ENCODE measurements around the gene RRP1B. TPM values are rescaled to one million over a fixed set of nuclear protein-coding genes. Genes with fewer than 3 reads are reported as not detected.

Gene RRP1B
- polyA plus RNA-seq, 3 donors = 3.3 to 6.1 (median 4.5) TPM

DNA sequence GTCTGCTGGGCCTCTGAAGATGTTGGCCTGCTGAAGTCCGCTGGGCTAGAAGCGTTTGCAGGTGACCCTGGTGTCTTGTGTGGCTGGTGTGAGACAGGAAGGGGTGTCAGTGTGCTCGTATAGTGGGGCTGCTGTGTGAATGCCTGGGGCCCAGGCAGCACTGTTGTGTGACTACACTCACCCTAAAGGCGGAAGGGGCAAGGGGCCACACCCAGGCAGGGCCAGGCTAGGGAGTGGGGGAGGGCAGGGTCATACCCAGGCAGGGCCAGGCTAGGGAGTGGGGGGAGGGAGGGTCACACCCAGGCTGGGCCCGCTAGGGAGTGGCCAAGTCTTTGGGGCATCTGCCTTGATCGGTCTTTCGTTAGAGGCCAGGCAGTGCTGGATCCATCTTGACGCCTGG, 84.6 kb downstream of the RRP1B start:
- Histone ChIP-seq H2AFZ (ENCODE audit: insufficient read depth, low read depth, low read length, poor library complexity, severe bottlenecking) (no peak overlapping the region), H3K9ac (ENCODE audit: insufficient read depth, low read length, poor library complexity, severe bottlenecking) (no peak overlapping the region), H3K4me2 (replicated peaks; ENCODE audit: extremely low read depth, low read length, poor library complexity, severe bottlenecking) (no peak overlapping the region), H4K20me1 (ENCODE audit: insufficient read depth, low read length) (peaks cover 78% of the 10 kb centered on the region), H3K36me3 (replicated peaks in 1 of 2; ENCODE audit: control insufficient read depth in 1 of 2, insufficient read depth in 2 of 2, low read length in 2 of 2) (peaks cover 64 to 88% of the 10 kb centered on the region in 2 donors), H3K27ac (ENCODE audit: low read depth in 1 of 2, low read length in 2 of 2) (peak overlapping the region; percentile 12 to 62), H3K4me3 (replicated peaks in 1 of 3; ENCODE audit: low read depth in 2 of 3, low read length in 3 of 3) (no peak overlapping the region), H3K9me3 (replicated peaks in 1 of 2; ENCODE audit: control insufficient read depth in 1 of 2, insufficient read depth in 1 of 2, low read length in 2 of 2) (no peaks in the 10 kb centered on the region), H3K27me3 (ENCODE audit: control insufficient read depth in 2 of 2, insufficient read depth in 2 of 2, low read length in 2 of 2) (no peaks in the 10 kb centered on the region), H3K79me2 (ENCODE audit: insufficient read depth, low read length) (peaks cover 19% of the 10 kb centered on the region), H3K4me1 (ENCODE audit: control insufficient read depth in 1 of 2, insufficient read depth in 2 of 2, low read length in 2 of 2) (no peaks in the 10 kb centered on the region)
- intact Hi-C loops (cut with micrococcal nuclease) = no loop called here
- 92% methylated on average over 7 of the region's 8 CpGs for WGBS (ENCODE audit: insufficient coverage)
- peak overlapping the region; percentile 20 to 30 for H3K4me3 Mint-ChIP-seq
- H3K27ac Mint-ChIP-seq = peak overlapping the region in 6 of 7 donors; percentile 54 to 84 (median 66)
- H3K4me1 Mint-ChIP-seq = peaks cover 15% of the 10 kb centered on the region
- H3K9me3 Mint-ChIP-seq = peaks cover 0 to 8% (median 0%) of the 10 kb centered on the region in 7 donors
- TF ChIP-seq, protein P1, sequence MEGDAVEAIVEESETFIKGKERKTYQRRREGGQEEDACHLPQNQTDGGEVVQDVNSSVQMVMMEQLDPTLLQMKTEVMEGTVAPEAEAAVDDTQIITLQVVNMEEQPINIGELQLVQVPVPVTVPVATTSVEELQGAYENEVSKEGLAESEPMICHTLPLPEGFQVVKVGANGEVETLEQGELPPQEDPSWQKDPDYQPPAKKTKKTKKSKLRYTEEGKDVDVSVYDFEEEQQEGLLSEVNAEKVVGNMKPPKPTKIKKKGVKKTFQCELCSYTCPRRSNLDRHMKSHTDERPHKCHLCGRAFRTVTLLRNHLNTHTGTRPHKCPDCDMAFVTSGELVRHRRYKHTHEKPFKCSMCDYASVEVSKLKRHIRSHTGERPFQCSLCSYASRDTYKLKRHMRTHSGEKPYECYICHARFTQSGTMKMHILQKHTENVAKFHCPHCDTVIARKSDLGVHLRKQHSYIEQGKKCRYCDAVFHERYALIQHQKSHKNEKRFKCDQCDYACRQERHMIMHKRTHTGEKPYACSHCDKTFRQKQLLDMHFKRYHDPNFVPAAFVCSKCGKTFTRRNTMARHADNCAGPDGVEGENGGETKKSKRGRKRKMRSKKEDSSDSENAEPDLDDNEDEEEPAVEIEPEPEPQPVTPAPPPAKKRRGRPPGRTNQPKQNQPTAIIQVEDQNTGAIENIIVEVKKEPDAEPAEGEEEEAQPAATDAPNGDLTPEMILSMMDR (IDR thresholded peaks at IDR 0.05) = no peak
- peaks cover 55 to 76% of the 10 kb centered on the region in 2 donors for H3K36me3 Mint-ChIP-seq
- no peak for DNase-seq
- H3K27me3 Mint-ChIP-seq (ENCODE audit: low read depth in 3 of 3) = peaks cover 0 to 1% (median 0%) of the 10 kb centered on the region in 3 donors

DNA sequence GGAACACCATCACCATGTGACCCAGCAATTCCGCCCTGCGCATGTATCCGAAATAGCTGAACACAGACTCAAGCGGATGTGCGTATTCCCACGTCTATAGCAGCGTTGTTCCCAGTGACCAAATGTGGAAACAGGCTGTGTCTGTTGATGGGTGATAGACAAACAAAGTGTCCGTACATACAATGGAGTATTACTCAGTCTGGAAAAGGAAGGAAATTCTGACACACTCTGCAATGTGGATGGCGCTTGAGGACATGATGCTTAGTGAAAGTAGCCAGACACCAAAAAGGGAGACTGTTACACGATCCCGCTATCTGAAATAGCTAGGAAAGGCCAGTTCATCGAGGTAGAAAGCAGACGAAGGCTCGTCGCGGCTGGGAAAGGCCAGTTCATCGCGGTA, 85.4 kb downstream of the RRP1B start:
- DNase-seq = no peak
- Histone ChIP-seq H3K79me2 (ENCODE audit: insufficient read depth, low read length) (peaks cover 13% of the 10 kb centered on the region), H3K4me1 (ENCODE audit: control insufficient read depth in 1 of 2, insufficient read depth in 2 of 2, low read length in 2 of 2) (no peaks in the 10 kb centered on the region), H3K4me2 (replicated peaks; ENCODE audit: extremely low read depth, low read length, poor library complexity, severe bottlenecking) (no peak overlapping the region), H3K9ac (ENCODE audit: insufficient read depth, low read length, poor library complexity, severe bottlenecking) (no peak overlapping the region), H3K27ac (ENCODE audit: low read depth in 1 of 2, low read length in 2 of 2) (no peak overlapping the region), H4K20me1 (ENCODE audit: insufficient read depth, low read length) (peaks cover 75% of the 10 kb centered on the region), H2AFZ (ENCODE audit: insufficient read depth, low read depth, low read length, poor library complexity, severe bottlenecking) (no peak overlapping the region), H3K27me3 (ENCODE audit: control insufficient read depth in 2 of 2, insufficient read depth in 2 of 2, low read length in 2 of 2) (no peaks in the 10 kb centered on the region), H3K4me3 (replicated peaks in 1 of 3; ENCODE audit: low read depth in 2 of 3, low read length in 3 of 3) (no peak overlapping the region), H3K9me3 (replicated peaks in 1 of 2; ENCODE audit: control insufficient read depth in 1 of 2, insufficient read depth in 1 of 2, low read length in 2 of 2) (no peaks in the 10 kb centered on the region), H3K36me3 (replicated peaks in 1 of 2; ENCODE audit: control insufficient read depth in 1 of 2, insufficient read depth in 2 of 2, low read length in 2 of 2) (peaks cover 69 to 89% of the 10 kb centered on the region in 2 donors)
- peaks cover 0 to 3% (median 0%) of the 10 kb centered on the region in 7 donors for H3K9me3 Mint-ChIP-seq
- H3K4me1 Mint-ChIP-seq = peaks cover 10% of the 10 kb centered on the region
- H3K36me3 Mint-ChIP-seq = peaks cover 55 to 76% of the 10 kb centered on the region in 2 donors
- no peak overlapping the region for H3K4me3 Mint-ChIP-seq
- peaks cover 0 to 1% (median 0%) of the 10 kb centered on the region in 3 donors for H3K27me3 Mint-ChIP-seq (ENCODE audit: low read depth in 3 of 3)
- intact Hi-C loops (cut with micrococcal nuclease) = no loop called here
- WGBS (ENCODE audit: insufficient coverage) = 98% methylated on average over 15 of the region's 18 CpGs
- peak overlapping the region in 1 of 7 donors; percentile 28 for H3K27ac Mint-ChIP-seq
- TF ChIP-seq, protein P1 (IDR thresholded peaks at IDR 0.05) = no peak

Small RNA genes within 50 kb of the gene (small RNA-seq; reads per million reads assigned to genes)
- not detected for gene MIR6070 (ENCODE audit: insufficient read length, low read depth)

Other genes with a start within 250 kb of the RRP1B start
- gene SIK1, start 232.4 kb upstream of the RRP1B start, polyA plus RNA-seq = 10 to 100 TPM in 1 of 3 donors, 1 to 10 TPM in 1, under 1 TPM in 1; 0.64 to 66.4 (median 1.8) TPM
- under 1 TPM in 1 of 3 donors, not detected in 2; 0.20 TPM for gene HSF2BP, start 72 bp upstream of the RRP1B start, polyA plus RNA-seq
- 100 to 1,000 TPM; 128 to 214 (median 210) TPM for gene PDXK, start 59.6 kb downstream of the RRP1B start, polyA plus RNA-seq
- 100 to 1,000 TPM in 2 of 3 donors, 10 to 100 TPM in 1; 73.7 to 120 (median 115) TPM for gene CSTB, start 116.7 kb downstream of the RRP1B start, polyA plus RNA-seq
- gene RRP1, start 130.0 kb downstream of the RRP1B start, polyA plus RNA-seq = 1 to 10 TPM; 2.7 to 5.7 (median 4.6) TPM
- 10 to 100 TPM; 24.9 to 49.3 (median 26.2) TPM for gene AGPAT3, start 205.7 kb downstream of the RRP1B start, polyA plus RNA-seq

Data from CD14-positive monocyte (primary cell).